Measurements from ENCODE around the gene POU5F2.

Gene POU5F2

GRCh38 chr5:93715761-93716160, 25.6 kb downstream of the POU5F2 start:
- no peak for DNase-seq

GRCh38 chr5:93715327-93715726, 26.1 kb downstream of the POU5F2 start:
- no peak for DNase-seq

- no peak for DNase-seq
These were observed 33.0 kb downstream of the POU5F2 start for GRCh38 chr5:93708442-93708841.

GRCh38 chr5:93705896-93706295, 35.5 kb downstream of the POU5F2 start:
- no peak for DNase-seq

- DNase-seq: no peak
These were observed 36.4 kb downstream of the POU5F2 start for GRCh38 chr5:93704996-93705395.

GRCh38 chr5:93691997-93692396, 49.4 kb downstream of the POU5F2 start:
- no peak for DNase-seq
